Effector memory CD8-positive, alpha-beta T cell (primary cell): ENCODE results near the gene MRPL41.
"Not testable (repeated sequence)": the region's sequence is repeated elsewhere in the genome, so short reads cannot be mapped to it uniquely, and the experiment has no call there.

Experiments
- ATAC-seq: fragments of 150-1000 bp; cut with Tn5 transposase; replicated peaks from 2 replicates; pipeline ENCODE4 v1.10.0; 2021; ENCODE audit warnings: mild to moderate bottlenecking, moderate library complexity
- DNase-seq, 3 experiments: peaks; one replicate each; pipeline ENCODE4 v3.0.0; 2021
- H3K27ac Mint-ChIP-seq, 2 donors: one replicate each; pipeline ENCODE4 v1.8.0; 2022; ENCODE audit warnings: mild to moderate bottlenecking in 2 of 2, mixed read lengths in 2 of 2, moderate library complexity in 2 of 2
- H3K27me3 Mint-ChIP-seq, 2 donors: one replicate each; pipeline ENCODE4 v1.8.0; 2022; ENCODE audit warnings: mixed read lengths in 2 of 2
- H3K36me3 Mint-ChIP-seq: one replicate; pipeline ENCODE4 v1.8.0; 2022; ENCODE audit warnings: mild to moderate bottlenecking, moderate library complexity, mixed read lengths; ENCODE audit not compliant: insufficient read depth
- H3K4me1 Mint-ChIP-seq, 2 donors: one replicate each; pipeline ENCODE4 v1.8.0; 2022; ENCODE audit warnings: low read depth in 2 of 2, mixed read lengths in 2 of 2
- H3K4me3 Mint-ChIP-seq, 2 donors: one replicate each; pipeline ENCODE4 v1.8.0; 2022; ENCODE audit warnings: mild to moderate bottlenecking in 2 of 2, mixed read lengths in 2 of 2, moderate library complexity in 2 of 2
- H3K9me3 Mint-ChIP-seq, 2 donors: one replicate each; pipeline ENCODE4 v1.8.0; 2022; ENCODE audit warnings: mixed read lengths in 2 of 2

MRPL41 gene

DNA sequence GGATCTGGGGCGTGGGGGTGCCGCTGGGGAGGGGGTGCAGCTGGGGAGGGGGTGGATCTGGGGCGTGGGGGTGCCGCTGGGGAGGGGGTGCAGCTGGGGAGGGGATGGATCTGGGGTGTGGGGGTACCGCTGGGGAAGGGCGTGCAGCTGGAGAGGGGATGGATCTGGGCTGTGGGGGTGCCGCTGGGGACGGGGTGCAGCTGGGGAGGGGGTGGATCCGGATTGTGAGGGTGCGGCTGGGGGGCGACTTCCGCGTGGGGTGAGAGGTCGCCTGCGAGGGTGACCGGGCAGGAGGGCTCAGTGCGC lies 768 bp upstream of the MRPL41 start:
- not testable (repeated sequence) for DNase-seq, H3K27me3 Mint-ChIP-seq, H3K9me3 Mint-ChIP-seq, H3K27ac Mint-ChIP-seq
- Mint-ChIP-seq H3K36me3 (peaks cover 21% of the 10 kb centered on the region), H3K4me1 (peaks cover 8 to 11% of the 10 kb centered on the region in 2 donors), H3K4me3 (peak overlapping the region; percentile 86)
- peak; percentile 4 for ATAC-seq

DNA sequence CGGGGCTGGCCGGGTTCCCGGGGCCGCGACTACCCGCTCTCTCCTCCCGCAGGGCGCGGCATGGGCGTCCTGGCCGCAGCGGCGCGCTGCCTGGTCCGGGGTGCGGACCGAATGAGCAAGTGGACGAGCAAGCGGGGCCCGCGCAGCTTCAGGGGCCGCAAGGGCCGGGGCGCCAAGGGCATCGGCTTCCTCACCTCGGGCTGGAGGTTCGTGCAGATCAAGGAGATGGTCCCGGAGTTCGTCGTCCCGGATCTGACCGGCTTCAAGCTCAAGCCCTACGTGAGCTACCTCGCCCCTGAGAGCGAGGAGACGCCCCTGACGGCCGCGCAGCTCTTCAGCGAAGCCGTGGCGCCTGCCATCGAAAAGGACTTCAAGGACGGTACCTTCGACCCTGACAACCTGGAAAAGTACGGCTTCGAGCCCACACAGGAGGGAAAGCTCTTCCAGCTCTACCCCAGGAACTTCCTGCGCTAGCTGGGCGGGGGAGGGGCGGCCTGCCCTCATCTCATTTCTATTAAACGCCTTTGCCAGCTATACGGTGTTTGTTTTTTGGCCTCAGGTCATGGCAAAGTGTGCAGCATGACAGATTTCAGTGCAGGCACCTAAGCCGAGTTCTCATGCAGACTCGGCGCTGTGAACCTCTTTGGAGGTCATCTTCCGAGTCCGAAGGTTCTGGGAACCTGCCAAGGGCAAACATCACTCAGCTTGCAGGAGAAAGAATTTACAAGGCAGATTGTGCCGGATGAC lies 516 bp downstream of the MRPL41 start:
- H3K9me3 Mint-ChIP-seq = no peaks in the 10 kb centered on the region
- peaks cover 21% of the 10 kb centered on the region for H3K36me3 Mint-ChIP-seq
- DNase-seq (peak in 2 of 3 experiments; percentile 15 to 31), ATAC-seq (peak; percentile 23)
- peaks cover 8 to 11% of the 10 kb centered on the region in 2 donors for H3K4me1 Mint-ChIP-seq
- H3K27me3 Mint-ChIP-seq = no peaks in the 10 kb centered on the region
- peak overlapping the region in 1 of 2 donors; percentile 78 for H3K27ac Mint-ChIP-seq
- H3K4me3 Mint-ChIP-seq = peak overlapping the region; percentile 86

DNA sequence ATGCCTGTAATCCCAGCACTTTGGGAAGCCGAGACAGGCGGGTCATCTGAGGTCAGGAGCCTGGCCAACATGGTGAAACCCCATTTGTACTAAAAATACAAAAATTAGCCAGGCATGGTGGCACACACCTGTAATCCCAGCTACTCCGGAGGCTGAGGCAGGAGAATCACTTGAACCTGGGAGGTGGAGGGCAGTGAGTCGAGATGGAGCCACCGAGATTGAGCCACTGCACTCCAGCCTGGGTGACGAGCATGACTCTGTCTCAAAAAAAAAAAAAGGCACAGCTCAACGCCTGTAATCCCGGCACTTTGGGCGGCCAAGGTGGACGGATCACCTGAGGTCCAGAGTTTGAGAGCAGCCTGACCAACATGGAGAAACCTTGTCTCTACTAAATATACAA lies 2.0 kb downstream of the MRPL41 start:
- not testable (repeated sequence) for H3K4me3 Mint-ChIP-seq, H3K9me3 Mint-ChIP-seq, DNase-seq, ATAC-seq, H3K27ac Mint-ChIP-seq, H3K27me3 Mint-ChIP-seq
- peaks cover 8 to 11% of the 10 kb centered on the region in 2 donors for H3K4me1 Mint-ChIP-seq
- H3K36me3 Mint-ChIP-seq = peaks cover 35% of the 10 kb centered on the region

DNA sequence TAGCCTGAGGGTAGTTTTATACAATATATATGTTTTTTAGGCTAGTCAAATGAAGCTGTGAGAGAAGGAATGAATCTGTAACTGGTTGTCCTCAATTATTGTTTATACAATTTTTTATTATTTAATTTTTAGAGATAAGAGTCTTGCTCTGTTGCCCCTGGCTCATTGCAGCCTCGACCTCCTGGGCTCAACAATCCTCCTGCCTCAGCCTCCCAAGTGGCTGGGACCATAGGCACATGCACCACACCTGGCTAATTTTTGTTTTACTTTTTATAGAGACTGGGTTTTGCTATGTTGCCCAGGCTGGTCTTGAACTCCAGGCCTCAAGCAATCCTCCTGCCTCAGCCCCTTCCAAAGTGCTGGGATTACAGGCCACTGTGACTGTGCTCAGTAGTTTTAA lies 2.7 kb downstream of the MRPL41 start:
- H3K27ac Mint-ChIP-seq = no peak overlapping the region
- DNase-seq (no peak), ATAC-seq (no peak)
- no peaks in the 10 kb centered on the region for H3K27me3 Mint-ChIP-seq
- H3K36me3 Mint-ChIP-seq = peaks cover 36% of the 10 kb centered on the region
- peaks cover 8 to 11% of the 10 kb centered on the region in 2 donors for H3K4me1 Mint-ChIP-seq
- H3K4me3 Mint-ChIP-seq = no peak overlapping the region
- H3K9me3 Mint-ChIP-seq = no peaks in the 10 kb centered on the region

DNA sequence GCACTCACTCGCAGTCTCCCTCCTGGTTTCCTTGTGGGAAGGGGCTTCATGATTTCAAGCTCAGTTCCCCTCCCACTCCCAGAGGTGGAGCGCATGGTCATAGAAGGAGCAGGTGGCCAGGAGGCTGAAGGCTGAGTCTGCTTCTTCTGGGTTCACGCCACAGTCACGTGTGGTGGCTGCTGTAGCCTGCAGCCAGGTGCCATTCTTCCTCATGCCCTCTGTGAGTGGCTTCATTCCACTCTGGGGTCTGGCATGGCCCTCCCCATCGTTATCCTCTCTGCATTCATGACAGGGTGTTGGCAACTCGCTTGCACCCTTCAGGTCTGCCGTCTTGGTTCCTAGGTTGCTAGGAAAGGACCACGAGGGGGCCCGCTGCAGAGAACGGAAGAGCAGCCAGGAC lies 3.5 kb downstream of the MRPL41 start:
- Mint-ChIP-seq H3K4me1 (peaks cover 7 to 11% of the 10 kb centered on the region in 2 donors), H3K4me3 (no peak overlapping the region), H3K36me3 (peaks cover 36% of the 10 kb centered on the region), H3K27ac (no peak overlapping the region), H3K27me3 (no peaks in the 10 kb centered on the region), H3K9me3 (no peaks in the 10 kb centered on the region)
- DNase-seq = no peak
- no peak for ATAC-seq

DNA sequence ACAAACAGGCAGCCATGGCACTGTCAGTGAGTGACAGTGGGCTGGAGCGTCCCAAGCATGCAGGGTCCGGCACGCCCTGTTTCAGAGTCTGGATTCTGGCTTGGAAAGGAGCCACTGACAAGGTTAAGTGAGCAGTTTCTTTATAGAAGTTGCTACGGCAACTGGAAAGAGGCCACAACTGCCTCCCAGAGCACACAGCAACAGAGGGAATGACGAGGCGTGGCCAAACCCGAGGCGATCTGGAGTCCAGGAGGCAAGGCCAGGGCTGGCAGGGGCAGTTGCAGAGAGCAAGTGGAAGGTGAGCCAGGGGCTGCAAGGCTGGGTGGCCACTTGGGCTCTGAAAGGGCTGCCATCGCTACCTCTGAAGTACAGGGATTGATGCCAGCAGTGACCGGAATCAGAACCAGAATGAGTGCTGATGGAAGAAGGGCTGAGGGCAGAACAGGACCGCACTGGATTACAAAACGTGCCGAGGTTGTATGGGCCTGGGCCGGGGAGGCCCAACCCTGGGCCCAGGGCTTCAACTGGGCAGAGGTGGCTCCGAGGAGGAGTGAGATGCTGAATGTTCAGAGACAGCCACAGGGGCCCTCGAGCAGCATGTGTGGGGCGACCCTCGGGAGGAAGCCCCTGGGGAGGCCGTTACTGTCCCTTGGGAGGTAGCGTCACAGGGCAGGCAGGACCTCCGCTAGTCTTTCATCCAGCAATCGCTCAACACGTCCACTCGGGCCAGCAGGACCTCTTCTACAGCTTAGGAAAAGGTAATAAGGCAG lies 4.6 kb downstream of the MRPL41 start:
- ATAC-seq = no peak
- Mint-ChIP-seq H3K27ac (no peak overlapping the region), H3K36me3 (peaks cover 41% of the 10 kb centered on the region)

DNA sequence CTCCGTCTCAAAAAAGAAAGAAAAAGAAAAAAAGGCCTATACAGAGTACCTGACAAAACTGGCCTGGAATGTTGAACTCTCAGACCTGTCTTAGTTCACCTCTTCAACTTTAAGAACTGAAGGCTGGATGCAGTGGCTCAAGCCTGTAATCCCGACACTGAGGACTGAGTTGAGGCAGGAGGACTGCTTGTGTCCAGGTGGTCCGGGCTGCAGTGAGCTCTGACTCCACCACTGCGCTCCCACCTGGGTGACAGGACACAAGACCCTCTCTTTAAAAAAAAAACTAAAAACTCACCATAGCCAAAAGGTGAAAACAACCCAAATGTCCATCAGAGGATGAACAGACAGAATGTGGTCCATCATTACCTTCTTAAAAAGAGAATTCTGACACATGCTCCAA lies 6.4 kb downstream of the MRPL41 start:
- H3K9me3 Mint-ChIP-seq = no peaks in the 10 kb centered on the region
- ATAC-seq = no peak
- peaks cover 0 to 2% of the 10 kb centered on the region in 2 donors for H3K4me1 Mint-ChIP-seq
- peaks cover 46% of the 10 kb centered on the region for H3K36me3 Mint-ChIP-seq
- H3K27ac Mint-ChIP-seq = no peak overlapping the region
- H3K27me3 Mint-ChIP-seq = no peaks in the 10 kb centered on the region
- no peak overlapping the region for H3K4me3 Mint-ChIP-seq
- DNase-seq = no peak

More for the DNA sequence above, 4.6 kb downstream of the MRPL41 start:
- Mint-ChIP-seq H3K9me3 (no peaks in the 10 kb centered on the region), H3K4me3 (no peak overlapping the region), H3K27me3 (no peaks in the 10 kb centered on the region), H3K4me1 (peaks cover 4 to 9% of the 10 kb centered on the region in 2 donors)
- no peak for DNase-seq

DNA sequence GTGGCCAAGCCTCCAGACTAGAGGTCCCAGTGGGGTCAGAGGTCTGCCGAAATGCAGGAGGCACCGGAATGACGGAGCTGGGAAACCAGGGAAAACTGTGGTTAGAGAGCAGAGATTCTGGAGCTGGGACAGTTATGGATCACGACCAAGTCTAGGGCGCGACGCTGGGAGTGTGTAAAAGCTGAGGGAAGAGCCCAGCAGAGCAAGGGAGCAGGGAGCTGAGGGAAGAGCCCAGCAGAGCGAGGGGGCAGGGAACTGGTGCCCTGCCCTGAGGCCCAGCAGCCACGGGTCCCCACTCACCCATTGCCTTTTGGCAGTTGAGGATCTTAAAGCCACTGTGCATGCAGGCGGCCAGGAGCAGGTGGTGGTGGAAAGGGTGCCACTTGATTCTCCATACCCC lies 12.5 kb downstream of the MRPL41 start:
- DNase-seq (no peak), ATAC-seq (no peak)
- H3K27ac Mint-ChIP-seq = peak overlapping the region; percentile 81 to 86
- H3K4me1 Mint-ChIP-seq = peaks cover 6 to 12% of the 10 kb centered on the region in 2 donors
- H3K9me3 Mint-ChIP-seq = no peaks in the 10 kb centered on the region
- H3K27me3 Mint-ChIP-seq = no peaks in the 10 kb centered on the region
- H3K4me3 Mint-ChIP-seq = no peak overlapping the region
- peaks cover 36% of the 10 kb centered on the region for H3K36me3 Mint-ChIP-seq

DNA sequence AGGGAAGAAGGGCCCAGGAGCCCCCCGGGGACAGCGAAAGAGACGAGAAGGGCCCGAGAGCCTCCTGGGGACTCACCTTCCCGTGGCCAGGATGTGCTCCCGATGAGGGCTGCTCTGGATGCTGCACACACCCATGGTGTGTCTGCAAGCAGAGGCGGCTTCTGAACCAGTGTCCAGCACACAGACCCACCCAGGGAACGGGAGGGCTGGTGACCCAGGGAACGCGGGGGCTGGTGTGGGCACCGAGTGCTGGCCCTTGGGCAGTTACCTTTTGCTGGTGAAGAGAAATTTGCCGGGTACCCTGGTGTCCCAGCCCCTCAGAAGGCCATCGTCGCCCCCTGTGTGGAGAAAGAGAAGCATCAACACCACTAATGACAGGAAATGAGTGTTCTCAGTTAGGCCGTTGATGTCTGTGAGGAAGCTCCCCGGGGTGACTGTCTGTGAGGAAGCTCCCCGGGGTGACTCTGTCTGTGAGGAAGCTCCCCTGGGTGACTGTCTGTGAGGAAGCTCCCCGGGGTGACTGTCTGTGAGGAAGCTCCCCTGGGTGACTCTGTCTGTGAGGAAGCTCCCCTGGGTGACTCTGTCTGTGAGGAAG lies 13.2 kb downstream of the MRPL41 start:
- no peaks in the 10 kb centered on the region for H3K9me3 Mint-ChIP-seq

DNA sequence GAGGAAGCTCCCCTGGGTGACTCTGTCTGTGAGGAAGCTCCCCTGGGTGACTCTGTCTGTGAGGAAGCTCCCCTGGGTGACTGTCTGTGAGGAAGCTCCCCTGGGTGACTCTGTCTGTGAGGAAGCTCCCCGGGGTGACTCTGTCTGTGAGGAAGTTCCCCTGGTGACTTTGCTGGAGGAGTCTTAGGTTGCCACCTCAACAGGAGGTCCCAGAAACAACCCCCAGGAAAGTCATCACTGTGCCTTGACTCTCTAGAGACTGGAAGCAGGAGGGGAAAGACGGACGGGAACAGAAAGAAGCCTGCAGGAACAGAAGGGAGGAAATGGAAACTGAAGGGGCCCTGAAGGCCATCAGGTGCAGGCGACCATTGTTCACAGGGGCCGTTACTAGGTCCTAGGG lies 16.8 kb downstream of the MRPL41 start:
- not testable (repeated sequence) for DNase-seq, H3K9me3 Mint-ChIP-seq, H3K27me3 Mint-ChIP-seq, ATAC-seq, H3K4me3 Mint-ChIP-seq
- Mint-ChIP-seq H3K36me3 (peaks cover 26% of the 10 kb centered on the region), H3K27ac (peak overlapping the region; percentile 17 to 46), H3K4me1 (peaks cover 8 to 19% of the 10 kb centered on the region in 2 donors)

More for the DNA sequence above, 13.2 kb downstream of the MRPL41 start:
- Mint-ChIP-seq H3K27me3 (no peaks in the 10 kb centered on the region), H3K36me3 (peaks cover 36% of the 10 kb centered on the region), H3K4me1 (peaks cover 6 to 12% of the 10 kb centered on the region in 2 donors), H3K27ac (peak overlapping the region; percentile 81 to 86), H3K4me3 (no peak overlapping the region)
- no peak for DNase-seq
- no peak for ATAC-seq

DNA sequence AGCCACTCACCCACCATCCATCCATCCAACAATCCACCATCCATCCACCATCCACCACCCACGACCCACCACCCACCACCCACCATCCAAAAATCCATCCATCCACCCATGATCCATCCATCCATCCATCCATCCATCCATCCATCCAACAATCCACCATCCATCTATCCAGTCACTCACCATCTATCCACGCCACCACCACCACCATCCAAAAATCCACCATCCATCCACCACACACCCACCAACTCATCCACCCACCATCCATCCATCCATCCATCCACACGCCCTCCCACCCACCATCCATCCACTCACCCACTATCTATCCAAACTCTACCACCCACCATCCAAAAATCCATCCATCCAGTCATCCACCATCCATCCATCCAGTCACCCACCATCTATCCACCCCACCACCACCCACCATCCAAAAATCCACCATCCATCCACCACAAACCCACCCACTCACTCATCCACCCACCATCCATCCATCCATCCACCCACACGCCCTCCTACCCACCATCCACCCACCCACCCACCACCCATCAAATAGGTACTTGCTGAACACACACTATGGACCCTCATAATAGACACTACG lies 18.0 kb downstream of the MRPL41 start:
- Mint-ChIP-seq H3K27ac (peak overlapping the region in 1 of 2 donors; percentile 24), H3K27me3 (no peaks in the 10 kb centered on the region), H3K4me3 (no peak overlapping the region), H3K4me1 (peaks cover 4 to 16% of the 10 kb centered on the region in 2 donors), H3K9me3 (no peaks in the 10 kb centered on the region), H3K36me3 (peaks cover 29% of the 10 kb centered on the region)
- DNase-seq (no peak), ATAC-seq (no peak)

DNA sequence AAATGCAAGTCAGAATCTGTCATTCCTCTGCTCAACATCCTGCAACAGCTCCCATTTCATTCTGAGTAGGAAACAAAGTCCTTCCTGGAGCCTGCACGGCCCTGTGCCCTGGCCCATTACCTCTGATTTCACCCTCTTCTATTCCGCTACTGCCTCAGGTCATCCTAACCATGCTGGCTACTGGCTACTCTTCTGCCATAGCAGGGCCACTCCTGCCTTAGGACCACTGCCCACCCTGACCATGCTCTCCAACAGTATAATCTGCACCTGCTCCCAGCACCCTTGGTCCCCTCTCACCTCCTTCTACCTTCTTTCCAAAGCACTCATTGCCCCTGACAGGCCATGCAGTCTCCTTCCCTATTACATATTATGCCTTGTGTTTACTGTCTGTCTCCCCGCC lies 18.9 kb downstream of the MRPL41 start:
- ATAC-seq (no peak), DNase-seq (no peak)
- Mint-ChIP-seq H3K36me3 (peaks cover 34% of the 10 kb centered on the region), H3K9me3 (no peaks in the 10 kb centered on the region), H3K27ac (peak overlapping the region in 1 of 2 donors; percentile 24), H3K4me1 (peaks cover 8 to 20% of the 10 kb centered on the region in 2 donors), H3K27me3 (no peaks in the 10 kb centered on the region), H3K4me3 (no peak overlapping the region)

DNA sequence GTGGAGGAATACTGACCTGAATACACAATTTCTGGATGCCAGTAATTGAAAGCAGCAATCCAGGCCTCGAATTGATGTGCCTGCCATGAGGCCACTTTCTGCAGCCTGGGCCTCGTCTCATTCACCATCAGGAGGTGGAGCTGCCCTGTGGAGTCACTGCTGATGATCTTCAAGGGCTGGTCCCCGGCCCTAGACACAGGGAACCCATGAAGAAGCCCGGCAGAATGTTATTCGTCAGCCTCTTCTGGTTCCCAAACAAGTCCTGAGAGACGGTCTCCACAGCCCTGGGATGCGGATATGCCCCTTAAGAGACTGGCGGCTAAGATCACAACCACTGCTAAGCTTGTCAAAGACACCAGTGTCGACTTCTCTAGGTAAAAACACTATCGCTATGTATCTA lies 22.5 kb downstream of the MRPL41 start:
- peaks cover 40% of the 10 kb centered on the region for H3K36me3 Mint-ChIP-seq
- H3K4me3 Mint-ChIP-seq = no peak overlapping the region
- H3K4me1 Mint-ChIP-seq = peaks cover 27 to 30% of the 10 kb centered on the region in 2 donors
- H3K27ac Mint-ChIP-seq = no peak overlapping the region
- no peaks in the 10 kb centered on the region for H3K9me3 Mint-ChIP-seq
- DNase-seq (no peak), ATAC-seq (no peak)
- H3K27me3 Mint-ChIP-seq = no peaks in the 10 kb centered on the region
